K562 (cell line): Measurements from ENCODE around the gene EOMES. TPM values are rescaled to one million over a fixed set of nuclear protein-coding genes. Genes with fewer than 3 reads are reported as not detected.

Source experiments
- ZNF518B ChIP-seq: fragments of 250-450 bp; sonication (Bioruptor Pico); IDR thresholded peaks from 2 replicates; pipeline ENCODE4 v1.5.0; 2021; ENCODE audit warnings: mild to moderate bottlenecking, moderate library complexity
- polyA plus RNA-seq, 8 experiments: library from polyadenylated mRNA; depleted of rRNA in 4 of 8; stranded (reverse) in 5 of 8; unstranded in 3 of 8; fragments of >200 nt; fragmentation: Nextera tagmentation in 2 of 8; fragmentation: Illumina TruSeq in 1 of 8; extraction: Ambion mirVana in 2 of 8; extraction: Trizol in 1 of 8; gene quantifications; 2 replicates each; pipeline versions ENCODE4 v1.2.1 to v1.2.3, GENCODE V29; 2011 to 2014; ENCODE audit warnings: inconsistent platforms in 1 of 8, missing spikeins in 1 of 8
- total RNA-seq, 7 experiments: library from RNA; depleted of rRNA in 6 of 7; stranded (reverse); fragments of >200 nt in 6 of 7; fragmentation: Illumina TruSeq in 2 of 7; extraction: Trizol in 2 of 7; gene quantifications; 2 replicates each; pipeline versions ENCODE4 v1.2.1 to v1.2.3, GENCODE V29; 2011 to 2021; ENCODE audit warnings: low replicate concordance in 1 of 7

EOMES gene
- total and polyA plus RNA-seq, 9 of the 15 experiments (the other 6 are each of a cell fraction or from before 2014, with no cell fraction given): 0.07 TPM; not detected in 8

- no peak for TF ChIP-seq ZNF518B (CRISPR knock-in tag)
Measured at GRCh38 chr3:27666272-27666671, 55.9 kb downstream of the EOMES start (continued).

Other genes with a start within 250 kb of the EOMES start
- 6.6 and 9.3 TPM in 2 replicates for gene SLC4A7, start 237.9 kb downstream of the EOMES start, total RNA-seq (2014; rRNA removed)
- gene SLC4A7, start 237.9 kb downstream of the EOMES start, total RNA-seq (2014; rRNA removed; fragmentation: Illumina TruSeq; extraction: Trizol): 13.6 and 17.8 TPM in 2 replicates
- gene SLC4A7, start 237.9 kb downstream of the EOMES start, total RNA-seq (2015; rRNA removed; fragmentation: Illumina TruSeq; extraction: Trizol): 8.0 and 9.3 TPM in 2 replicates
- gene SLC4A7, start 237.9 kb downstream of the EOMES start, total RNA-seq (2021): 8.3 and 8.4 TPM in 2 replicates
- 6.0 and 8.1 TPM in 2 replicates for gene SLC4A7, start 237.9 kb downstream of the EOMES start, polyA plus RNA-seq (2011; rRNA removed)
- gene SLC4A7, start 237.9 kb downstream of the EOMES start, polyA plus RNA-seq (2014; fragmentation: Illumina TruSeq; extraction: Trizol): 4.5 and 5.3 TPM in 2 replicates
- 1 to 10 TPM; 1.7 to 1.9 TPM for gene SLC4A7, start 237.9 kb downstream of the EOMES start, polyA plus RNA-seq (2014; fragmentation: Nextera tagmentation; extraction: Ambion mirVana)
- 3.3 and 5.6 TPM in 2 replicates for gene SLC4A7, start 237.9 kb downstream of the EOMES start, polyA plus RNA-seq (2014; rRNA removed)